GM18870 (cell line): ENCODE measurements around the gene RPS13.
"Not testable (repeated sequence)": the region's sequence is repeated elsewhere in the genome, so short reads cannot be mapped to it uniquely, and the experiment has no call there.

Experiments used
- ATAC-seq: cut with Tn5 transposase; IDR thresholded peaks from one replicate; pipeline ENCODE4 v1.9.1; 2021; ENCODE audit warnings: moderate library complexity; ENCODE audit not compliant: unreplicated experiment

RPS13 gene

DNA sequence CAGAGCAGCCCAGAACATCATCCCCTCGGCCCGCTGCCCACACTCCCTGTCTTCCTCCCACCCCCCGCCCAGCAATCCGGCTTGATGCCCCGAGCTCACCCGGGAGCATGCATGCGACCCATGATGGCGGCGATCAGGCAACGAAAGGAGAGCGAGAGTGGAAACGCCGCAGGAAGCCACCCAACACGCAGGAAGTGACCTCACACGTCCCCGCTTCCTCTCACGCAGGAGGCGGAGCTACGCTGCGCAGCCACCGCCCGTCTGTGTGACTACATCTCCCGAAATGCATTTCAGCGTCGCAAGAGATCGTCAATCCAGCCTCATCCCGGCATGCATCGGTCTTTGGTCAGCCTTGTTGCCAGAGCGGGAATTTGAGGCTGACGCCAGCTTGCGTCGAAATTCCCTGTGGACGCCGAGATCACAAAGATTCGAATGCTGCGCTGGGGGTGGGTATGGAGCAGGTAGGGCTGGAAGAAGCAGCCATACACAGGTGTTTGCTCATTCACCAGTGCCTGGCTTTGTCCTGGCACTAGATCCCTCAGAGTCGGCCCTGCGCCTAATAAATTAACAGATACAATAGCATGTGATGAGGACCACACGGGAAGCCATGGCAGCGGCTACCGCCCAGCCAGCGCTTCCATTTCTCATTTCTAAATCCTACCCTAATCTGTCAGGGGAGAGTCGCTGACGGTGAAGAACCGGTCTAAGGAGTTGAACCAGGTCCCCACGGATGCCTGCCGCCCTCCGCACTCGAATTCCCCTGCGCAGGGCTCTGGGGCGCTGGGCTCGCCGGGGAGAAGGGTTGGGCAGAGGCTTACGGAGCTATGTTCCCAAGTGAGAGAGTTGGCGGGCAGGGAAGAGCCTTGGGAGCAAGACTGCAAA lies at the start of gene RPS13:
Gene RPS13 (minus strand): TSS at position 148 of the 882 bp plus-strand sequence. CDS start 26 bp downstream, at position 122.
- ATAC-seq: peak; percentile 97

DNA sequence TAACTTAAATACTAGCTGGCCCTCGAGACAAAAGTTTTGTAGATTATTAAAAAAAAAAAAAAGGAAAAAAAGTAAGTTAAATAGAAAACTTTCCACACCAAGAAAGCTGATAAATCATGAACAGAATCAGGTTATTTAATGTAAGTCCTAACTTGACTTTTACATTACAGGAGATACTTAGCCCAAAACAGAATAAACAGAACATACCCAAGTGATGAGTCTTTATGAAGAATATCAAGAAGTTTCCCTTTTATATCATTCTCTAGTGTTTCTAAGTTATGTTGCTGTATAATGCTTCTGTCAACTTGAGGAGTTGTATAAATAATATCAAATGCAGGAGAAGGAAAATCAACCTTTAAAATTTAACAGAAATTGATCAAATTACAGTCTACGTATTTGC lies 44.5 kb upstream of the RPS13 start:
- ATAC-seq: no peak

DNA sequence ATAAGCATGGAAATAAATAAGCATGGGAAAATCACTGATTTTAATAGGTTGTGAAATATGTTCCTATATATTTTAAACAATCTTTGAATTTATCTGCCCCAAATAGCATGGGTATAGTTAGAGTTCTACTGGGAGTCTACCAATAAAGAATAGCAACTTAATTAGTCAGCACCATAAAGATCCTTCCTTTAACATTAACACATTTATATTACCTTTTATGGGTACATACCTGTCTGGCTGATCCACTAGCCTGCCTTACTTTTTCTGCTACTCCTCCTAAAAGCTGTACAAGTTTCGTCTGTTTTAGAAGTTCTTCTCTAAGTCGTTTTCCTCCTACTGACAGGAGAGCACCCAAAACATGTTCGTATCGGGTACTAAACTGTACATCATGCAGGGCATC lies 39.8 kb upstream of the RPS13 start:
- no peak for ATAC-seq

DNA sequence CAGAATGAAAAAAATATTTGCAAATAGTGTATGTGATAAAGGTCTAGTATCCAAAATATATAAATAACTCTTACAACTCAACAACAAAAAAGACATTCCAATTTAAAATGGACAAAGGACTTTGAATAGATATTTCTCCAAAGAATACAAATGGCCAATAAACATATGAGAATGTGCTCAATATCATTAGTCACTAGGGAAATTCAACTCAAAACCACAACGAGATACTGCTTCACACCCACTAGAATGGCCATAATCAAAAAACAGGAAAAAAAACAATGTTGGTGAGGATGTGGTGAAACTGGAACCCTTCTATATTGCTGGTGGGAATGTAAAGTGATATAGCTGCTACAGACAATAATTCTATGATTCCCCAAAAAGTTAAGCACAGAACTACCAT lies 38.6 kb upstream of the RPS13 start:
- no peak for ATAC-seq

DNA sequence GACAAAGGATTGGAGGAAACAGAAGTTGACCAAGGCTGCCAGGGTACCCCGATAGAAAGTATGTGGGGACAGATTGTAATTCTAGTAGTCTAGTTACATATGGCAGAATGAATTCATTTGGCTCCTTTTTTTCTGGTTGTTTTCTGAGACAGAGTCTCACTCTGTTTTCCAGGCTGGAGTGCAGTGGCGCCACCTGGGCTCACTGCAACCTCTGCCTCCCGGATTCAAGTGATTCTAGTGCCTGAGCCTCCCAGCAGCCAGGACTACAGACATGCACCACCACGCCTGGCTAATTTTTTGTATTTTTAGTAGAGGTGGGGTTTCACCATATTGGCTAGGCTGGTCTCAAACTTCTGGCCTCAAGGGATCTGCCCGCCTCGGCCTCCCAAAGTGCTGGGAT lies 30.3 kb upstream of the RPS13 start:
- not testable (repeated sequence) for ATAC-seq

DNA sequence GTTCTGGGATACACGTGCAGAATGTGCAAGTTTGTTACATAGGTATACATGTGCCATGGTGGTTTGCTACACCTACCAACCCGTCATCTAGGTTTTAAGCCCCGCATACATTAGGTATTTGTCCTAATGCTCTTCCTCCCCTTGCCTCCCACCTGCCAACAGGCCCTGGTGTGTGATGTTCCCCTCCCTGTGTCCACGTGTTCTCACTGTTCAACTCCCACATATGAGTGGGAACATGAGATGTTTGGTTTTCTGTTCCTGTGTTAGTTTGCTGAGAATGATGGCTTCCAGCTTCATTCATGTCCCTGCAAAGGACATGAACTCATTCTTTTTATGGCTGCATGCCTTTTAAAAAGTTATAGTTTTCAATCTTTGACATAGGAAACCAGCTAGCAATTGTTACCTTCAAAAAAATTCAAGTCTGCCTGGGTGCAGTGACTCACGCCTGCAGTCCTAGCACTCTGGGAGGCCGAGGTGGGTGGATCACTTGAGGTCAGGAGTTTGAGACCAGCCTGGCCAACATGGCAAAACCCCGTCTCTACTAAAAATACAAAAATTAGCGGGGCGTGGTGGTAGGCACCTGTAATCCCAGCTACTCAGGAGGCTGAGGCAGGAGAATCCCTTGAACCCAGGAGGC lies 28.1 kb upstream of the RPS13 start:
- ATAC-seq: not testable (repeated sequence)

DNA sequence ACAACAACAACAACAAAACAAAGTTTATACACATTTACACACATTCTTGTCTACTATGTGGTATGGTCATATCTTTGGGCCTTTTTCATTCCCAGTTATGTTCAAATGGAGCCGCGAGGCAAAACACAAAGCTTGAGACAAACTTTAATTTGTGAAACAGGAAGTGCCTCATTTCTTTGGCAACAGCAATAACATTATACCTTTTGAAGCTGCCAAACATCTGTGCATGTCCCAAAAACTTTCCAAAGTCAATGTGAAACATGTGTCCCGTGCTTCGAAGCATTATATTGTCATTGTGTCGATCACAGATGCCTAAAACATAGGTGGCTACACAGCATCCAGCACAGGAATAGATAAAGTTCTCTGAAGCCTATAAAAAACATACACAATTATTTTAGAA lies 25.0 kb upstream of the RPS13 start:
- no peak for ATAC-seq

DNA sequence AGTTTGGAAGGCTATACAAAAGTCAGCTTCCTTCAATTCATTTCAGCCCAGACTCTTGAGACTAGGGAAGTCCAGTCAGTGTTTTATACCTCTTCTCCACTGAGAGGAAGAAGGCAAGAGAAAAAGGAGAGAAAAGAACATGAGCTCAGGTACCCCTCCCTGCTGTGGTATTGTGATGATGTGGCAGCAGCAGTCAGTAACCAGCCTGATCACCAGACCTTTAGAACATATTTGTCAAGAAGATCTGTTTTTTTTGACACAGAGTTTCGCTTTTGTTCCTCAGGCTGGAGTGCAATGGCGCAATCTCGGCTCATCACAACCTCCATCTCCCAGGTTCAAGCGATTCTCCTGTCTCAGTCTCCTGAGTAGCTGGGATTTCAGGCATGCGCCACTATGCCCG lies 21.2 kb upstream of the RPS13 start:
- ATAC-seq: no peak

DNA sequence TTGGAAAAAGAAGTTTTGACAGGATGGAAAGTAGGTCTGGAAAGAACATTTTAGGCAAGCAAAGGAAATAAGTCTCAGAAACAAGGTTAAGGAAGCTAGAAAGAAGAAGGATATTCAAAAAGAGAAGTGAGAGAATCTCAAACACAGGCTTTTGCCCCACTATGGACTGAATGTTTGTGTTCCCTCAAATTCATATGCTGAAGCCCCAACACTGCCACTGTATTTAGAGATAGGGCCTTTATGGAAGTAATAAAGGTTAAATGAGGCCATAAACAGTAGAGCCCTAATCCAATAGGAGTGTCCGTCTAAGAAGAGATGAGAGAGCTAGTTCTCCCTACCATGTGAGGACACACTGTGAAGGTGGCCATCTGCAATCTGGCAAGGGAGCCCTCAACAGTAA lies 20.6 kb upstream of the RPS13 start:
- ATAC-seq: no peak

DNA sequence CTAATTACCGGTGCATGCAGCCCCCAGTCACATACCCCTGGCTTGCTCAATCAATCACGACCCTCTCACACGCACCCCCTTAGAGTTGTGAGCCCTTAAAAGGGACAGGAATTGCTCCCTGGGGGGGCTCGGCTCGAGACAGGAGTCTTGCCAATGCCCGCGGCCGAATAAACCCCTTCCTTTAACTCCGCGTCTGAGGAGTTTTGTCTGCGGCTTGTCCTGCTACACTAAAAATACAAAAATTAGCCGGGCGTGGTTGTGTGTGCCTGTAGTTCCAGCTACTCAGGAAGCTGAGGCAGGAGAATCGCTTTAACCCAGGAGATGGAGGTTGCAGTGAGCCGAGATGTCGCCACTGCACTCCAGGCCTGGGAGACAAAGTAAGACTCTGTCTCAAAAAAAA lies 8.5 kb upstream of the RPS13 start:
- ATAC-seq: not testable (repeated sequence)

DNA sequence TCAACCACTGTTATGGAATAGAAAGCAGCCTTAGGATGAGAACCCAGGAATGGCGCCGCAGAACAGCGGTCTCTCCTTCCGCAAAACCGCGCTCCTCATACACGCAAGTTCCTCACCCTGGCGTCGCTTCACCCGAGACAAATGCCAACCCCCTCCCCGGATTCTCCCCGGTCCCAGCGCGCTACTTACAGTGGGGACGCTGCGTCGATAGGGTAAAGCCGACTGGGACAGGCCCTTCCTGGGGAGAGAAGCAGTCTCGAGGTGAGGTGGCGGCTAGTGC lies 287 bp downstream of the RPS13 start:
- ATAC-seq: no peak

DNA sequence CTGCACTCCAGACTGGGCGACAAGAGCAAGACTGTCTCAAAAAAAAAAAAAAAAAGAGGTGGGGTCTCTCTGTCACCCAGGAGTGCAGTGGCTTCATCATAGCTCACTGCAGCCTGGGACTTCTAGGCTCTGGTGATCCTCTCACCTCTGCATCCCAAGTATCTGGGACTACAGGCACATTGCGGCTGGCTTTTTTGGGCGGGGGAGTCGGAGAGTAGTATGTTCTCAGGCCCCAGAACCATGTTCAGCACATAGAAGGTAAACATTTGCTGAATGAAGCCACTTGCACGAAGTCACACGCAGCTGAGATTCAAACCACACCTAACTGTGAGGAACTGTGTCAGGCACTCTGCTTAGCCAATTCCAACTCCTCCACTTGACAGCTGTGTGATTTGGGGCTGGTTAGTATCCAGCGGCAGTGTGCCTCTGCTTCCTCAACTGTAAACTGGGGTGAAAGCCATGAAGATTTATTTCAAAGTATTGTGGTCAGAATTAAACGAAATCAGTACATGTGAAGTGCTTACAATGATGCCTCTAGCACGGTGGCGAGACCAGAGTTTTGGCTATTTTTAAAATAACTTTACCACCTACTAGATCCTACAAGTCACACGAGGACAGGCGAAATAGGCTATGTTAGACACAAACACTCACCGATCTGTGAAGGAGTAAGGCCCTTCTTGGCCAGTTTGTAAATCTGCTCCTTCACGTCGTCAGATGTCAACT lies 789 bp downstream of the RPS13 start:
- ATAC-seq: no peak

DNA sequence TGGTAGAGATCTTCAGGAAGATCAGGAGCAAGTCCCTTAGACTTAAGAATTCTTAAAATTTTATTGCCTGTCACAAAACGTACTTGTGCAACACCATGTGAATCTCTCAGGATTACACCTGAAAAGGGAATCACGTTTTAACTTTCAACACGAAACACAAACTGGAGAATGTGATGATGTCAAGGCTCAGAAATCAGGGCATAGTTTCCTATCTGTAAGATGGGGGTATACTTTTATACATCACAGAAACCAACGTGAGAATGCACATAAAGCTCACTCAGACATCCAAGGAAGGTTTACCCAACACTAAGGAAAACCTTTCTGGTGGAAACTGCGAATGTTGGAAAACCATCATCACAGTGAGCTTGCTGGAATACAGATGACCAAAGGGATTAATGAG lies 2.0 kb downstream of the RPS13 start:
- no peak for ATAC-seq

DNA sequence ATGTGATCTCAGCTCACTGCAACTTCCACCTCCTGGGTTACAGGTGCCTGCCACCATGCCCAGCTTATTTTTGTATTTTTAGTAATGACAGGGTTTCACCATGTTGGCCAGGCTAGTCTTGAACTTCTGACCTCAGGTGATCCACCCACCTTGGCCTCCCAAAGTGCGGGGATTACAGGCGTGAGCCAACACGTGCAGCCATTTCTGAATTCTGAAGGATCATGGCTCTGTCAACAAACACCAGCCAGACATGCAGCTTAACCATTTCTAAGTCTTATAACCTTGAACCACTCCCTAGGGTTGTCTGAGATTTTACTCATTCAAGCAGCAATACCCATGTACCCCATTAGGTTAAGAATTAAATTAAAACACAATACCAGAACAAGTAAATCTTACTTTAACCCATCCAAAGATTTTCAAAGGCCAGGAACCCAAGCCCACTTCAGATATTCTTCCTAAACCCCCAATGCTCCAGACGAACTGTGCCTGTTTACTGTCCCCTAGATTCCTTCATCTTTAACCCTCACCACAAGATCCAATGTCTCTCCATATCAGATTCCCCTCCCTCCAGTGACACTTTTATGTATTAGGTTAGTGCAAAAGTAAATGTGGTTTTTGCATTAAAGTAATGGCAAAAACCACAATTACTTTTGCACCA lies 4.0 kb downstream of the RPS13 start:
- no peak for ATAC-seq

DNA sequence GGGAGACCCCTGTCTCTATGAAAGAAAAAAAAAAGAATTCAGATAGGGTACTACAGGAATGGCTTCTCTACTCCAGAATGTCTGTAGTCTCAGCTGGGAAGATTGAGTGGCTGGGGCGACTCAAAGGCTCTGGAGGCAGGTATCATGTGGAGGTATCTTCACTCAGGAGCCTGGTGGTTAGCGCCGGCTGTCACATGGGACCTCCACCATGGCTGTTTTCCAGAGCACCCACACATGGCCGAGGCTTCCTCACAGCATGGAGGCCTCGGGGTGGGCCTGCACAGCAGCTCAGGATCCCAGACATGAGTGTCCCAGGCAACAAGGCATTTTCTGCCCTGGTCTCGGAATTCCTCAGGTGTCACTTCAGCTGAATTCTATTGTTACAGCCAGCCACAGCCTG lies 10.1 kb downstream of the RPS13 start:
- no peak for ATAC-seq

DNA sequence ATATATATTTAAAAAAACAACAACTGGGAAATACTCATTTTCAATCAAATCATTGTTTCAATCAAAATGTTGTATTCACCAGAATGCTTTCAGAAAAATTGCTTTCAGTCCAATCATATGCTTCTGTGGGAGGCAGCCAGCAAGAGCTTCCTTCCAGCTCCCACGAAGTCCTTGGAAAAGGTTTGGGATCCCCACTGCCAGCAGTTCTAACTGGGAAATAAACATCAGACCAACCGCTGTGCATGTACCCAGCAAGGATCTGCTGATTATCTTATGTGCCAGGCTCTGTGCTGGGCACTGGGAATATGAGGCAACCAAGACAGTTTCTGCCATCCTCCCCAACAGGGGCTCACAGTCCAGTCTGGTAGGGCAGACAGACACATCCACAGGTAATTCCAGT lies 10.8 kb downstream of the RPS13 start:
- ATAC-seq: no peak

DNA sequence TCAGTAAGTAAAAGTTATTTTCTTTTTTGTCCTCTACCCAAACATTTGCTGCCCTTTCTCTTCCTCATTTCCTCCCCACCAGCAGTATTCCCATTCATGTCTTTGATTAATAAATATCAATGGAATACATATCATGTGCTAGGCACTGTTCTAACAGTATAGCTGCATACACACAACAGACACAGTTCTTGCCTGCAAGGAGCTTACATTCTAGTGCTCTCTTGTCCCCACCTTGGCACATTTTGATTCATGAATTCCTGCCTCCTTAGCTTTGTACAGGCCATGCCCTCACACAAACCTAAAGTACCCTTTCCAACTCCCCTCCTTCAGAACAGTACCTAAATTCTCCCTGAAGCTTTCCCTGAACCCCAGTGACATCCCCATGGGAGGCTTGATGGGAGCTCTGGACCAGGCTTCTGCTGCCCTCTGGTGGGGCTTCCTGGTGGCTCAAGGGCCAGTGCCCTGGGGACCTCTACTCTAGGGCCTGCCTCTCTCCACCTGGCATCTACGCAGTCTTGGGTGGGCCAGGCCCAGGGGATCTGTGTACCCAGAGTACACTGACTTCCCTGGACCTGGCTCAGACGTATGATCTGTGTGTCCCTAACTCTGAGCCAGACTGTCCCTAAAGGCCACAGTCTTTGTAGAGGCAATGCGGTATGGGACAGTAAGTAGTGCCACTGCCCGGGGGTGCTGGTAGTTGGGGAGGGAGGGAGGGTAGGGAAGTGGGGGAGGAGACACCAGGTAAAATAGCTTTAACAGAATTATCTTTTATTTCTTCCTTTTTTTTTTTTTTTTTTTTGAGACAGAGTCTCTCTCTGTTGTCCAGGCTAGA lies 14.1 kb downstream of the RPS13 start:
- ATAC-seq: peak; percentile 48

DNA sequence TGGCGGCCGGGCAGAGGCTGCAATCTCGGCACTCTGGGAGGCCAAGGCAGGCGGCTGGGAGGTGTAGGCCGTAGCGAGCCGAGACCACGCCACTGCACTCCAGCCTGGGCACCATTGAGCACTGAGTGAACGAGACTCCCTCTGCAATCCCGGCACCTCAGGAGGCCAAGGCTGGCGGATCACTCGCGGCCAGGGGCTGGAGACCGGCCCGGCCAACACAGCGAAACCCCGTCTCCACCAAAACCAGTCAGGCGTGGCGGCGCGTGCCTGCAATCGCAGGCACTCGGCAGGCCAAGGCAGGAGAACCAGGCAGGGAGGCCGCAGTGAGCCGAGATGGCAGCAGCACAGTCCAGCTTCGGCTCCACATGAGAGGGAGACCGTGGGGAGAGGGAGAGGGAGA lies 26.3 kb downstream of the RPS13 start:
- not testable (repeated sequence) for ATAC-seq

DNA sequence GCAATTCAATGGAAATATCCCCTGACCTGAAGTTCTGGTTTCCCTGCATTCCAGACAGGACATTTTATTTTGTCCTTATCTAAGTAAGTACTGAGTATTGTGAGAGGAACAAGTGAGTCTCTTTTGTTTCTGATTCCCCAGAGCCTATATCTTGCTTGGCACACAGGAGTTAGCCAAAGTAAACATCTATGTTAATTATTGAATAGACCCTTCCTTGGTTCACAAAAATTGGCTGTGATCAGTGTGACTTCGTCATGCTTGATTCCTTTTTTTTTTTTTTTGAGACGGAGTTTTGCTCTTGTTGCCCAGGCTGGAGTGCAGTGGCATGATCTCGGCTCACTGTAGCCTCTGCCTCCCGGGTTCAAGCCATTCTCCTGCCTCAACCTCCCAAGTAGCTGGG lies 29.0 kb downstream of the RPS13 start:
- not testable (repeated sequence) for ATAC-seq

DNA sequence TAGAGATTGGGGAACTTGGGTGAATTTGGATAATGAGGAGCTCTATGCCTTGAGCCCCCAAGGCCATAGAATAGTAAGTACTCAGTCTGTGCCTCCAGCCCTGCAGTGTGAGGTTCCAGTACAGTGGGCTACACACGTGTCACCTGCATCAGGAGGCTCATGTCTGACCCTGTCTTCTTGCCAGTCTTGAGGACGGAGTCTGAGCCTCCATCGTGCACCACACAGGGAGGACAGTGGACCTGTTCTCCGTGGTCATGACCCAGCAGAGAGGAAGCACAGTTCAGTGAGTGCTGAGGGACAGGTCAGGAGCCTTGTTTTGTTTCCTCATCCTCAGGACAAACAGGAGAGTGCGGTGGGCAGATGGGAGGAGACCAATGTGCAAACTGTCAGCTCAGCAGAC lies 30.8 kb downstream of the RPS13 start:
- no peak for ATAC-seq
